PC-9 (cell line): Measurements from ENCODE around the gene MIER2. TPM values are rescaled to one million over a fixed set of nuclear protein-coding genes. Genes with fewer than 3 reads are reported as not detected.

ENCODE experiments used
- BruUV-seq: library from RNA; stranded (reverse); fragments of 400-500 nt; replicated peaks from 2 replicates; lab custom pipeline; 2021; lab: Mats Ljungman, UMichigan
- CTCF ChIA-PET: fragments of 300-600 bp; sonication (Branson Sonifier 250); formaldehyde crosslinking; loops from one replicate; lab custom pipeline; 2022; ENCODE audit warnings: antibody characterized with exemption; lab: Charles Lee
- POLR2A ChIA-PET: fragments of 300-600 bp; sonication (Branson Sonifier 250); formaldehyde crosslinking; loops from one replicate; lab custom pipeline; 2022; ENCODE audit warnings: antibody characterized with exemption; ENCODE audit not compliant: unreplicated experiment; lab: Charles Lee
- DNase-seq, 2 experiments: peaks; one replicate each; pipeline versions ENCODE4 v3.0.0 to v3.0.0-alpha.2; 2015 to 2022; ENCODE audit warnings: mixed read lengths in 1 of 2
- H2AFZ ChIP-seq: fragments of 200-600 bp; sonication (generic); 2 replicates; pipeline ENCODE4 v1.8.1; 2017; ENCODE audit warnings: antibody characterized with exemption
- H3F3A ChIP-seq: fragments of 200-600 bp; sonication (generic); 2 replicates; pipeline ENCODE4 v1.8.1; 2017; ENCODE audit warnings: antibody characterized with exemption, mild to moderate bottlenecking, low read depth; ENCODE audit not compliant: insufficient read depth
- H3K27ac ChIP-seq: fragments of 200-600 bp; sonication (generic); 2 replicates; pipeline ENCODE4 v1.6.1; 2016; ENCODE audit warnings: mixed run types
- H3K27me3 ChIP-seq: fragments of 200-600 bp; sonication (generic); 2 replicates; pipeline ENCODE4 v1.6.1; 2016; ENCODE audit warnings: low read depth, mixed run types; ENCODE audit not compliant: insufficient read depth
- H3K36me3 ChIP-seq: fragments of 200-600 bp; sonication (generic); 2 replicates; pipeline ENCODE4 v1.6.1; 2016; ENCODE audit warnings: low read depth, mixed run types
- H3K4me1 ChIP-seq: fragments of 200-600 bp; sonication (generic); replicated peaks from 2 replicates; pipeline ENCODE4 v1.6.1; 2016; ENCODE audit warnings: mixed run types; ENCODE audit not compliant: insufficient read depth
- H3K4me2 ChIP-seq: fragments of 200-600 bp; sonication (generic); 2 replicates; pipeline ENCODE4 v1.6.1; 2017; ENCODE audit warnings: mixed run types
- H3K4me3 ChIP-seq: fragments of 200-600 bp; sonication (generic); 2 replicates; pipeline ENCODE4 v1.6.1; 2016; ENCODE audit warnings: mixed run types
- H3K79me2 ChIP-seq: fragments of 200-600 bp; sonication (generic); 2 replicates; pipeline ENCODE4 v1.6.1; 2017; ENCODE audit warnings: low read depth, mixed run types
- H3K9me2 ChIP-seq: fragments of 200-600 bp; sonication (generic); 2 replicates; pipeline ENCODE4 v1.8.1; 2017; ENCODE audit warnings: mild to moderate bottlenecking; ENCODE audit not compliant: insufficient read depth
- H3K9me3 ChIP-seq: fragments of 200-600 bp; sonication (generic); 2 replicates; pipeline ENCODE4 v1.8.1; 2016; ENCODE audit warnings: low read depth; ENCODE audit not compliant: insufficient read depth
- H4K20me1 ChIP-seq: fragments of 200-600 bp; sonication (generic); 2 replicates; pipeline ENCODE4 v1.8.1; 2017; ENCODE audit not compliant: insufficient read depth
- EZH2 ChIP-seq: fragments of 200-600 bp; sonication (generic); IDR thresholded peaks from 2 replicates; pipeline ENCODE4 v1.8.0; 2017; ENCODE audit warnings: antibody characterized with exemption, low read depth
- intact Hi-C: fragments of 100-400 bp; cut with micrococcal nuclease; formaldehyde crosslinking; loops from one replicate; pipeline ENCODE4 v1.10.0; 2022; ENCODE audit not compliant: unreplicated experiment
- total RNA-seq: library from RNA; stranded (reverse); gene quantifications from 2 replicates; pipeline ENCODE4 v1.2.3, GENCODE V29; 2021
- TF ChIP-seq, protein P1 (sequence below): fragments of 200-600 bp; sonication (generic); conservative IDR thresholded peaks from 2 replicates; pipeline ENCODE4 v1.6.1; 2017; ENCODE audit warnings: mixed run types, antibody characterized with exemption, mild to moderate bottlenecking, moderate library complexity

The MIER2 gene
- total RNA-seq, 1 experiment from 2014 or later: 25.2 TPM

DNA sequence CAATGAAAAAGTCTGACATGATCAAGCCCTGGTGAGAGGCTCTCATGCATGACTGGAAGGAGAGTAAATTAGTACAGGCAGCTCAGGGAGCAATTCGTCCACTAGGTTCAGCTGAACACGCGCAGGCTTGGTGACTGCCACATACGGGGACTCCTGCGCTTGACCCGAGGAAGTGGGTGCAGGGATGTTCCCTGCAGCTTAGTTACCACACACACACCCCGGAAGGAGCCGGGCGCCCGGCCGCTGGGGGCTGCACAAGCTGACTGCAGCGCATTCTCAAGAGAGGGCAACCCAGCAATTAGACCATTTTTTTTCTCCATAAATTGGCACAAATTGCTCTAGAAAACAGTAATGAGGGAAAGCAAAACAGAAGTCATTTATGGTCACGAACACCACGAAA is 23.0 kb upstream of the MIER2 start:
- Histone ChIP-seq H3K9me3 (no peaks in the 10 kb centered on the region), H3K4me2 (no peak overlapping the region), H3K27ac (no peak overlapping the region), H3K9me2 (no peaks in the 10 kb centered on the region), H3K36me3 (no peaks in the 10 kb centered on the region), H3K27me3 (peaks cover 70% of the 10 kb centered on the region), H3F3A (no peaks in the 10 kb centered on the region), H3K4me3 (no peak overlapping the region), H2AFZ (no peak overlapping the region), H4K20me1 (no peaks in the 10 kb centered on the region), H3K79me2 (no peaks in the 10 kb centered on the region), H3K4me1 (no peaks in the 10 kb centered on the region)
- TF ChIP-seq, protein P1, sequence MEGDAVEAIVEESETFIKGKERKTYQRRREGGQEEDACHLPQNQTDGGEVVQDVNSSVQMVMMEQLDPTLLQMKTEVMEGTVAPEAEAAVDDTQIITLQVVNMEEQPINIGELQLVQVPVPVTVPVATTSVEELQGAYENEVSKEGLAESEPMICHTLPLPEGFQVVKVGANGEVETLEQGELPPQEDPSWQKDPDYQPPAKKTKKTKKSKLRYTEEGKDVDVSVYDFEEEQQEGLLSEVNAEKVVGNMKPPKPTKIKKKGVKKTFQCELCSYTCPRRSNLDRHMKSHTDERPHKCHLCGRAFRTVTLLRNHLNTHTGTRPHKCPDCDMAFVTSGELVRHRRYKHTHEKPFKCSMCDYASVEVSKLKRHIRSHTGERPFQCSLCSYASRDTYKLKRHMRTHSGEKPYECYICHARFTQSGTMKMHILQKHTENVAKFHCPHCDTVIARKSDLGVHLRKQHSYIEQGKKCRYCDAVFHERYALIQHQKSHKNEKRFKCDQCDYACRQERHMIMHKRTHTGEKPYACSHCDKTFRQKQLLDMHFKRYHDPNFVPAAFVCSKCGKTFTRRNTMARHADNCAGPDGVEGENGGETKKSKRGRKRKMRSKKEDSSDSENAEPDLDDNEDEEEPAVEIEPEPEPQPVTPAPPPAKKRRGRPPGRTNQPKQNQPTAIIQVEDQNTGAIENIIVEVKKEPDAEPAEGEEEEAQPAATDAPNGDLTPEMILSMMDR: no peak
- TF ChIP-seq EZH2: no peak
- ChIA-PET CTCF (no interaction called here), POLR2A (no interaction called here)
- BruUV-seq: no TSS peak
- intact Hi-C loops: no loop called here
- DNase-seq: no peak

DNA sequence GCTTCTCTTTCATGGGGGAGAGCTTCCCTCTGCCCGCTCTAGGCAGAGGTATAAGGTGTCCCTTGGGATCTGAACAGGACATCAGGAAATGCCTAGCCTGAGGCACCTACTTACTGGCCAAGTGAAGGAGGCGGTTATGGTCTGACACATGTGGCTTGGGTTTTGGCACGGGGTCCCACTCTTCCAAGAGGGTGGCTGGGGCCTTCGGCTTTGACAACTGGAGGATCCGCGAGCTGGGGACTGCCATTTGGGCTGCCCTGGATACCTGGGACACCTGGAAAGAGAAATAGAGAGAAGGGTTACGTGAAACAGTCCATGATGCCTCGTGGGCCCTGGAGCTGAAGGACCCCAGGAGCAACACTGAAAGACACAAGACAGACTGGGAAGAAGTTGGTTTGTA is 22.4 kb upstream of the MIER2 start:
- TF ChIP-seq, protein P1: no peak
- TF ChIP-seq EZH2: no peak
- Histone ChIP-seq H3K36me3 (no peaks in the 10 kb centered on the region), H3K4me2 (no peak overlapping the region), H3K4me1 (no peaks in the 10 kb centered on the region), H3K27ac (no peak overlapping the region), H3K27me3 (peaks cover 64% of the 10 kb centered on the region), H4K20me1 (no peaks in the 10 kb centered on the region), H2AFZ (no peak overlapping the region), H3K79me2 (no peaks in the 10 kb centered on the region), H3F3A (no peaks in the 10 kb centered on the region), H3K9me3 (no peaks in the 10 kb centered on the region), H3K4me3 (no peak overlapping the region), H3K9me2 (no peaks in the 10 kb centered on the region)
- POLR2A ChIA-PET: no interaction called here
- BruUV-seq: no TSS peak
- no peak for DNase-seq
- intact Hi-C loops: no loop called here
- CTCF ChIA-PET: no interaction called here

DNA sequence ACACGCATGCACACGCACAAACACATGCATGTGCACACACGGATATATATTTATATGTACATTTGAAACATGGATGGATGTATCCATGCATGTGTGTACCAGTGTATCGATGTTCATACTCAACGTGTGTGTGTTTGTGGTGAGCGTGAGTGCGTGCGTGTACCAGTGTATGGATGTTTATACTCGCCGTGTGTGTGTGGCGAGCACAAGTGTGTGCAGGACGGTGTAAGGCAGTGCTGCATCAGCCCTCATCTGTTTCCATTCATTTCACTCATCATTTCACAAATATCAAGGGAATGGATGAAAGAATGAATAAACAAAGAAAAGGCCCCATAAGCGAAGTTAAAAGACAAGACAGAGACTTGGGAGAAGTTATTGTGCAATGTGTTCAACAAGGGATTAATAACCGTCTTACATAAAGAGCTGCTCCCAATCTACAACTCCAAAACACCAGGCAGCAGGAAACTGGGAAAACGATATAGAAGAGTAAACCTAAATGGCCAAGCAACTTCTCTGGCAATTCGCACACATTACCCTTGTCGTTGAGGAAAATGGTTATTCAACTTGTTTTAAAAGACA is 21.7 kb upstream of the MIER2 start:
- Histone ChIP-seq H3K79me2 (no peaks in the 10 kb centered on the region), H3F3A (no peaks in the 10 kb centered on the region), H3K9me3 (no peaks in the 10 kb centered on the region), H3K4me1 (no peaks in the 10 kb centered on the region), H3K4me2 (no peak overlapping the region), H3K36me3 (no peaks in the 10 kb centered on the region), H4K20me1 (no peaks in the 10 kb centered on the region), H2AFZ (no peak overlapping the region), H3K27me3 (peaks cover 57% of the 10 kb centered on the region), H3K9me2 (no peaks in the 10 kb centered on the region), H3K27ac (no peak overlapping the region), H3K4me3 (no peak overlapping the region)
- POLR2A ChIA-PET: no interaction called here
- CTCF ChIA-PET: no interaction called here
- intact Hi-C loops: no loop called here
- no TSS peak for BruUV-seq
- TF ChIP-seq, protein P1: no peak
- no peak for TF ChIP-seq EZH2
- no peak for DNase-seq
